K562 (cell line): ENCODE results near the gene MICOS13. TPM values are rescaled to one million over a fixed set of nuclear protein-coding genes. Genes with fewer than 3 reads are reported as not detected.
A peak's percentile ranks its signal among the peaks of the same experiment; 100 is the strongest.

Experiments
- ATAC-seq: fragments of 200-7000 bp; cut with Tn5 transposase; 3 replicates; pipeline ENCODE4 v1.9.1; 2020; ENCODE audit warnings: moderate library complexity
- BruUV-seq: library from RNA; stranded (reverse); fragments of 400-500 nt; replicated peaks from 2 replicates; lab custom pipeline; 2021; lab: Mats Ljungman, UMichigan
- CTCF ChIA-PET: fragments of 300-600 bp; formaldehyde crosslinking; extraction: SDS; loops from one replicate; lab custom pipeline; 2021; ENCODE audit warnings: low intra/inter-chr PET ratio; lab: Yijun Ruan, JAX
- POLR2A ChIA-PET: fragments of 300-600, 350-650 bp; sonication (Branson Sonifier 250); formaldehyde crosslinking; extraction: SDS; loops from one replicate; lab custom pipeline; 2021; ENCODE audit warnings: antibody characterized with exemption, inconsistent platforms; lab: Yijun Ruan, JAX
- DNase-seq, 4 experiments: peaks; one replicate each; pipeline versions ENCODE4 v3.0.0 to v3.0.0-alpha.2; 2011 to 2018; ENCODE audit warnings: low spot score in 3 of 4, mixed read lengths in 3 of 4; ENCODE audit errors: extremely low read depth in 1 of 4
- FAIRE-seq: peaks from 2 replicates; lab custom pipeline; 2011; peaks lifted over from hg19 to GRCh38; lab: Jason Lieb, UNC
- H2AFZ ChIP-seq: 2 replicates; pipeline ENCODE4 v1.6.0; 2011; ENCODE audit warnings: low read depth, low read length, control low read depth, inconsistent platforms
- H3K27ac ChIP-seq: fragments of 200-600 bp; 3 replicates; pipeline ENCODE4 v1.8.0; 2011; ENCODE audit warnings: low read depth, mild to moderate bottlenecking, control low read depth, inconsistent platforms, low read length, moderate library complexity, mixed read lengths; ENCODE audit errors: extremely low read depth
- H3K27me3 ChIP-seq, 2 experiments: fragments of 300-600 bp in 1 of 2; 2 replicates in 1 of 2; 3 replicates in 1 of 2; pipeline versions ENCODE4 v1.6.0 to v1.8.0; 2011; ENCODE audit warnings: inconsistent platforms in 2 of 2, low read length in 2 of 2, mild to moderate bottlenecking in 1 of 2, mixed read lengths in 1 of 2, moderate library complexity in 1 of 2; ENCODE audit not compliant: control insufficient read depth in 2 of 2, insufficient read depth in 2 of 2
- H3K36me3 ChIP-seq: fragments of 300-600 bp; 3 replicates; pipeline ENCODE4 v1.8.0; 2011; ENCODE audit warnings: mild to moderate bottlenecking, low read length, inconsistent platforms; ENCODE audit not compliant: control insufficient read depth, insufficient read depth
- H3K4me1 ChIP-seq, 2 experiments: fragments of 200-600 bp in 1 of 2; replicated peaks in 1 of 2; 2 replicates in 1 of 2; 3 replicates in 1 of 2; pipeline versions ENCODE4 v1.5.1 to v1.8.0; 2011; ENCODE audit warnings: inconsistent platforms in 2 of 2, low read length in 2 of 2, mild to moderate bottlenecking in 1 of 2, mixed read lengths in 1 of 2, moderate library complexity in 1 of 2; ENCODE audit not compliant: control insufficient read depth in 2 of 2, insufficient read depth in 2 of 2
- H3K4me2 ChIP-seq: 2 replicates; pipeline ENCODE4 v1.6.1; 2011; ENCODE audit warnings: low read length, control low read depth, inconsistent platforms, mixed read lengths; ENCODE audit not compliant: insufficient read depth
- H3K4me3 ChIP-seq: fragments of 200-600 bp; sonication (generic), shearing (Covaris generic); 2 replicates; pipeline ENCODE4 v1.5.1; 2016; ENCODE audit warnings: control low read depth, inconsistent platforms
- H3K79me2 ChIP-seq: fragments of 200-600 bp; 3 replicates; pipeline ENCODE4 v1.8.0; 2011; ENCODE audit warnings: low read length, inconsistent platforms; ENCODE audit not compliant: control insufficient read depth, insufficient read depth
- H3K9ac ChIP-seq, 2 experiments: 2 replicates each; pipeline versions ENCODE4 v1.6.0 to v1.6.1; 2011; ENCODE audit warnings: low read depth in 2 of 2, low read length in 2 of 2, control low read depth in 1 of 2, inconsistent platforms in 1 of 2, mild to moderate bottlenecking in 1 of 2, mixed read lengths in 1 of 2; ENCODE audit not compliant: insufficient read depth in 1 of 2
- H3K9me1 ChIP-seq: one replicate; pipeline ENCODE4 v1.6.0; 2011; ENCODE audit warnings: inconsistent platforms, mild to moderate bottlenecking, low read length, moderate library complexity; ENCODE audit not compliant: control insufficient read depth, insufficient read depth
- H3K9me3 ChIP-seq: replicated peaks from 2 replicates; pipeline ENCODE4 v1.5.1; 2011; ENCODE audit warnings: low read depth, low read length, inconsistent platforms; ENCODE audit not compliant: control insufficient read depth, insufficient read depth
- H4K20me1 ChIP-seq: replicated peaks from 2 replicates; pipeline ENCODE4 v1.6.1; 2011; ENCODE audit warnings: low read length, inconsistent platforms, mixed read lengths; ENCODE audit not compliant: control insufficient read depth, insufficient read depth
- FIP1L1 ChIP-seq: fragments of 200-400 bp; formaldehyde crosslinking; IDR thresholded peaks from 2 replicates; pipeline ENCODE4 v1.6.1; 2018; ENCODE audit warnings: mild to moderate bottlenecking, low read depth, low read length; ENCODE audit not compliant: poor library complexity, severe bottlenecking
- GATAD2A ChIP-seq: fragments of 450-650 bp; IDR thresholded peaks from 2 replicates; pipeline ENCODE4 v1.6.1; 2017
- POLR2G ChIP-seq: fragments of 200-400 bp; formaldehyde crosslinking; IDR thresholded peaks from 2 replicates; pipeline ENCODE4 v1.6.1; 2017; ENCODE audit warnings: low read depth, mild to moderate bottlenecking, antibody characterized with exemption, low read length, moderate library complexity
- RBM39 ChIP-seq: fragments of 200-400 bp; formaldehyde crosslinking; optimal IDR thresholded peaks from 2 replicates; pipeline ENCODE3; 2018; ENCODE audit warnings: low read depth, low read length
- ZFP36 ChIP-seq: fragments of 150-350 bp; IDR thresholded peaks from 2 replicates; pipeline ENCODE4 v1.6.1; 2018; ENCODE audit warnings: low read length, low read depth; ENCODE audit not compliant: partially characterized antibody
- ZNF140 ChIP-seq: fragments of 250-450 bp; sonication (Bioruptor Pico); IDR thresholded peaks from 2 replicates; pipeline ENCODE4 v1.8.0; 2021; ENCODE audit warnings: moderate library complexity, mild to moderate bottlenecking, inconsistent platforms
- ZNF436 ChIP-seq: fragments of 250-450, 450-650 bp; sonication (Bioruptor Pico); formaldehyde crosslinking; IDR thresholded peaks from 2 replicates; pipeline ENCODE4 v1.7.0; 2020; ENCODE audit warnings: mild to moderate bottlenecking
- WGBS: fragments of 100-300 bp; shearing (Covaris generic); methylation state at CpG from one replicate; pipeline ENCODE4 v1.1.6; 2016; ENCODE audit warnings: low coverage, mixed read lengths; ENCODE audit not compliant: insufficient coverage; ENCODE audit errors: missing lambda C conversion rate; 5-methylcytosine and 5-hydroxymethylcytosine counted together
- in situ Hi-C: fragments of 300-500 bp; cut with MboI; formaldehyde crosslinking; loops from 4 replicates; pipeline ENCODE4 v1.15.0; 2018; ENCODE audit warnings: inconsistent platforms, mixed read lengths
- intact Hi-C: fragments of 100-400 bp; cut with micrococcal nuclease; formaldehyde crosslinking; loops from 2 replicates; pipeline ENCODE4 v1.14.2; 2022
- polyA plus RNA-seq, 8 experiments: library from polyadenylated mRNA; depleted of rRNA in 4 of 8; stranded (reverse) in 5 of 8; unstranded in 3 of 8; fragments of >200 nt; fragmentation: Nextera tagmentation in 2 of 8; fragmentation: Illumina TruSeq in 1 of 8; extraction: Ambion mirVana in 2 of 8; extraction: Trizol in 1 of 8; gene quantifications; 2 replicates each; pipeline versions ENCODE4 v1.2.1 to v1.2.3, GENCODE V29; 2011 to 2014; ENCODE audit warnings: inconsistent platforms in 1 of 8, missing spikeins in 1 of 8
- total RNA-seq, 7 experiments: library from RNA; depleted of rRNA in 6 of 7; stranded (reverse); fragments of >200 nt in 6 of 7; fragmentation: Illumina TruSeq in 2 of 7; extraction: Trizol in 2 of 7; gene quantifications; 2 replicates each; pipeline versions ENCODE4 v1.2.1 to v1.2.3, GENCODE V29; 2011 to 2021; ENCODE audit warnings: low replicate concordance in 1 of 7
- TF ChIP-seq, protein P1 (sequence below): sonication (generic); formaldehyde crosslinking; IDR thresholded peaks from 2 replicates; pipeline ENCODE4 v1.8.1; 2023; ENCODE audit warnings: mild to moderate bottlenecking, missing genetic modification reagents
- TF ChIP-seq, protein P2 (sequence below): sonication (generic); formaldehyde crosslinking; IDR thresholded peaks from 2 replicates; pipeline ENCODE4 v1.8.0; 2023; ENCODE audit warnings: mild to moderate bottlenecking, missing genetic modification reagents

MICOS13 gene
- total and polyA plus RNA-seq, 9 of the 15 experiments (the other 6 are each of a cell fraction or from before 2014, with no cell fraction given): 15.5 to 220 (median 49.4) TPM

DNA sequence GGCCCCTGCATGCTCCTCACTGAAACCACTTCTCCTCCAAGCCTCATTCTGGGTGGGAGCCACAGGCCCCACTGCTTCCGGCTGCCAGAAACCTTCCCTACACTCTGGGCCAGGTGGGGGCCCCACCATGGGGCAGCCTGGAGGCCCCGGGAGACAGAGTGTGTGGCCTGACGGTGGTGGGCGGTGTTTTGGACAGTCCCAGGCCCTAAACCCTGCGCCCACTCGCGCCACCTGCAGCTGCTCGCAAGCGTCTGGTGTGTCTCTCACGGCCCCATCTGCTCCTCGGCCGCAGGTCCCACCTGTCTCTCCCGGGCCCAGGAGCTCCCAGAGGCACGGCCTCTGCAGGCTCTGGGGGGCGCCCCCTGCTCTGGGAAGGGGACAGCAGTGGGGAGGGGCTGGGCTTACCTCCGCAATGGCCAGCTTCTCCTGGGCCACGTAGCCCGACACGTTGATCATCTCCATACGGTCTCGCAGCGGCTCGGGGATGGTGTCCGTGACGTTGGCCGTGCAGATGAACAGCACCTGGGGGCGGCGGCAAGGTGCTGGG lies 15.4 kb upstream of the MICOS13 start (continued):
- TF ChIP-seq, protein P1, sequence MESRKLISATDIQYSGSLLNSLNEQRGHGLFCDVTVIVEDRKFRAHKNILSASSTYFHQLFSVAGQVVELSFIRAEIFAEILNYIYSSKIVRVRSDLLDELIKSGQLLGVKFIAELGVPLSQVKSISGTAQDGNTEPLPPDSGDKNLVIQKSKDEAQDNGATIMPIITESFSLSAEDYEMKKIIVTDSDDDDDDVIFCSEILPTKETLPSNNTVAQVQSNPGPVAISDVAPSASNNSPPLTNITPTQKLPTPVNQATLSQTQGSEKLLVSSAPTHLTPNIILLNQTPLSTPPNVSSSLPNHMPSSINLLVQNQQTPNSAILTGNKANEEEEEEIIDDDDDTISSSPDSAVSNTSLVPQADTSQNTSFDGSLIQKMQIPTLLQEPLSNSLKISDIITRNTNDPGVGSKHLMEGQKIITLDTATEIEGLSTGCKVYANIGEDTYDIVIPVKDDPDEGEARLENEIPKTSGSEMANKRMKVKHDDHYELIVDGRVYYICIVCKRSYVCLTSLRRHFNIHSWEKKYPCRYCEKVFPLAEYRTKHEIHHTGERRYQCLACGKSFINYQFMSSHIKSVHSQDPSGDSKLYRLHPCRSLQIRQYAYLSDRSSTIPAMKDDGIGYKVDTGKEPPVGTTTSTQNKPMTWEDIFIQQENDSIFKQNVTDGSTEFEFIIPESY (CRISPR knock-in tag): 0 out of 2 replicates have a peak, but pooled peaks have one; percentile 31

DNA sequence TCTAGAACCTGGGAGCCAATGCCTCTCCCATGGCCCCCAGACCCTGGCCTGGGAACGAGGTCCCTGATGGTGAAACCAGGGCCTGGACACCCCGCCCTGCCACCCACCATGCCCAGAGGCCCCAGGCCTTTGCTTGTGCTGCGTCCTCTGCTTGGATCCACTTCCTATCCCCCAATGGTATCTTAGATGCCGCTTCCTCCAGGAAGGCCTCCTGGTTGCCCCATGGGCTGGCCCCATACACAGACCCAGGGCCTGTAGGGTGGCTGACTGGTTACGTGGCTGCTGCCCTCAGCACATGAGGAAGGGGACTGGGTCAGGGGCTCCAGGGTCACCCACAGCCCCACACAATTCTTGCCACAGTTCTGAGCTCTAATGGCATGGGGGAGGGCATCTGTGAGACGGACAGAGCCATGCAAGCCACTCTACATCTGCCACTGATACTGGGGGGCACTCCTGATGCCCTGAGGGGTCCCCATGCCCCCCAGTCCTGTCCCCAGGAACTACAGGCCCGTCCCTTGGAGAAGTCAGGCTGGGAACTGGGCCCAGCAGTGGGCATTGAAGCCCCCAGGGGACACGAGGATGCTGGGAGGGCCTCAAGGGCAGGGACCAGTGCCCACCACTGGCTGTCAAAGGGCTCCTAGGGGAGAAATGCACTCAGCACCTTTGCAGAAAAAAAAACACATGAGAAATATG lies 14.8 kb upstream of the MICOS13 start:
- Histone ChIP-seq H3K4me1 (peaks cover 14 to 80% of the 10 kb centered on the region in 2 experiments), H3K4me3 (no peak overlapping the region), H3K79me2 (peaks cover 69% of the 10 kb centered on the region), H3K9me3 (no peaks in the 10 kb centered on the region), H4K20me1 (peaks cover 66% of the 10 kb centered on the region), H3K9ac (no peak overlapping the region), H3K9me1 (peaks cover 17% of the 10 kb centered on the region), H2AFZ (no peak overlapping the region), H3K27me3 (no peaks in the 10 kb centered on the region), H3K4me2 (no peak overlapping the region), H3K27ac (no peak overlapping the region), H3K36me3 (peaks cover 97% of the 10 kb centered on the region)
- TF ChIP-seq FIP1L1: peak; percentile 15
- TF ChIP-seq GATAD2A: no peak
- TF ChIP-seq ZNF436 (CRISPR knock-in tag): peak; percentile 71; the same call in 1 of the 2 replicates
- TF ChIP-seq, protein P2, sequence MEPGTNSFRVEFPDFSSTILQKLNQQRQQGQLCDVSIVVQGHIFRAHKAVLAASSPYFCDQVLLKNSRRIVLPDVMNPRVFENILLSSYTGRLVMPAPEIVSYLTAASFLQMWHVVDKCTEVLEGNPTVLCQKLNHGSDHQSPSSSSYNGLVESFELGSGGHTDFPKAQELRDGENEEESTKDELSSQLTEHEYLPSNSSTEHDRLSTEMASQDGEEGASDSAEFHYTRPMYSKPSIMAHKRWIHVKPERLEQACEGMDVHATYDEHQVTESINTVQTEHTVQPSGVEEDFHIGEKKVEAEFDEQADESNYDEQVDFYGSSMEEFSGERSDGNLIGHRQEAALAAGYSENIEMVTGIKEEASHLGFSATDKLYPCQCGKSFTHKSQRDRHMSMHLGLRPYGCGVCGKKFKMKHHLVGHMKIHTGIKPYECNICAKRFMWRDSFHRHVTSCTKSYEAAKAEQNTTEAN (CRISPR knock-in tag): no peak
- TF ChIP-seq ZFP36: peak; percentile 98
- no peak for TF ChIP-seq ZNF140 (CRISPR knock-in tag)
- peak; percentile 44 for TF ChIP-seq RBM39
- peak; percentile 43 for TF ChIP-seq POLR2G
- no TSS peak for BruUV-seq
- in situ Hi-C loops (no loop called here), intact Hi-C loops (no loop called here)
- POLR2A ChIA-PET: interaction anchor here (0.6 to 2.4 kb wide), 5 partner anchors 9 to 1472 kb away, joined by 3 to 9 read pairs (median 6); partner anchors contain the start of genes CATSPERD and LONP1
- CTCF ChIA-PET: no interaction called here
- ATAC-seq: no peak
- WGBS: 99% methylated on average over 7 of the region's 8 CpGs
- no peak for DNase-seq
- no peak for FAIRE-seq
